Activated CD4-positive, CD25-positive, alpha-beta regulatory T cell treated with anti-CD3 and anti-CD28 coated beads, Interleukin-2, amount 50 U/mL, for 72 hours (primary cell): ENCODE measurements around the gene SIRT7.

Experiments
- DNase-seq: peaks from one replicate; pipeline ENCODE4 v3.0.0; 2021

SIRT7 gene

DNA sequence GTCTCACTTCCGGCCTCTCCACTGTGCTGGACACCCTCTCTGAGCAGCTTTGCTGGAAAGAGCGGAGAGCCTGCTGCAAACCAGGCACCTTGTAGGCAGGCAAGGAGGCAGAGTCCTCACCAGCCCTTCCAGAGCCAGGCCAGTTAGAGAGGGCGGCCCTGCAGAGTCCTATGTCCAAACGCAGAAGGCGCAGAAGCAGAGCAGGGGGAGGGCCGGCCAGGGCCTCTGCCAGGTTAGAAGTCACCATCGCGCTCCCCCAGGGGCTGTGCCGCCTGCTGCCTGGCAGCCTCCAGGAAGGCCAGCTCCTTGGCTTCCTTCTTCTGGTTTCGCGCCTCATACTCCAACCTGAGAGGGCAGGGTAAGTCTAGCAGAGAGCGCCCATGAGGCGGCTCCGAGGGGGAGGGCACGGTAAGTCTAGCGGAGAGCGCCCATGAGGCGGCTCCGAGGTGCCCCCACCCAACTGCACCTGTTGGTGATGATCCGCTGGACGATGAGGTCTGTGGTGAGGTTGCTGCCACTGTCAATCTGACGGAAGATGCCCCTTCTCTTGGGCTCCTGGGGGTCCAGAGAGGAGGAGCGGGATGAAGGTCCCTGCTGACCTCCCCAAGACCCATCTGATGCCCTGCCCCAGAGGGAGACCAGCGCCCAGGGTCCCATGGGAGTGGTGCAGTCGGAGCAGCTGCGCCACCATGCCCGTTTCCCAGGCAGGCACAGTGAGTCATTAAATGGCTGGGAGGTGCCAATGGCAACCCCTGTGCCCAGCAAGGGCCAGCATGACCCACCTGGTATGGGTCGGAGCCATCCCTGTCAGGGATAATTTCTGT is 13.2 kb downstream of the SIRT7 start:
- no peak for DNase-seq

DNA sequence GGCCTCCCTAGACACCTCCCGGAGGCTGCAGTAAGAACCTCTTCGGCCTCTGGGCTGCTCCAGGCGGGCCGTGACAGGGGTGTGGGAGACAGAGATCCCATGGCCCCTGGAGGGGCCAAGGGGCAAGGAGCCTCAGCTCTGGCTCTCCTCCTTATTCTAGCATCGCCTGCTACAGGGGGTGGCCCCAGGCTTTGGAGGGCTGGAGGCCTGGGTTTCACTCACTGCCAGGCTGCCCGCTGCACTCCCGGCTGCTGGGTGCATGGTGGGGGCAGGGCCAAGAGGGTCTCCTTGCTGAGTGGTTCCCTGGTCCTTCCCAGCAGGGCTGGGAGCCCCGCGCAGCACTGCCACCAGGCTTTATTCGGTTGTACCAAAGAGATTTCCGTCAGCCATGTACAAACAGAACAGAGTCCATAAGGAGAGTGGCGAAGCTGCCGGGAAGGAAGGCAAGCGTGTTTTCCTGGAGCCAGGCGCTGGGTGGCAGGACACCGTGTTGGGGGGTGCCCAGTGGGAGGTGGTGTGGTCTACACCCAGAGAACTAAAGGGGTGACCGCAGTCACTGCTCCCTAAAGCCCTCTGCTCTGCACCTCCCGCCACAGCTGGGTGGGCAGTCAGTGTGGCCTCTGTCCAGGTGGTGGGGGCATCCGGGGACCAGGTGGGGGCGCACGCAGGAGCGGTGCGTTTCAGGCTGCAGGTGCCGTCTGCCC is 13.9 kb downstream of the SIRT7 start:
- no peak for DNase-seq

DNA sequence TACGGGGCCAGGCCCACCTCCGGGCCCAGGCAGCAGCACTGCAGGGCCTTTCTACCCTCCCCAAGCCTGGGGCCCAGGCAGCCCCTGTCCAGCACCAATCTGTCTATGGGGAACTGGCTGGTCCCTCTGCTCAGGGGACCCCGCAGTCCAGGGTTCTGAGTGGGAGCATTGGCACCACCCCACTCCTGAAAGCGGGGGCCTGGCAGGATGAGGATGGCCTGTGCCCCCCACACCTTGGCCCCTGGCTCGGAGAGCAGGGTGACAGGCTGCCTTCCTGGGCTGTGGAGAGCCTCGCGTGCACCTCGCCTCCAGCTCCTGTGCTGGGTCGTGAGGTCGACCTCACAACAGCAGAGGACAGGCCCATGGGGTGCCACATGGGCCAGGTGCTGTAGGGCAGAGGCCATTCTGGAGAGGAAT is 14.6 kb downstream of the SIRT7 start:
- DNase-seq: no peak

DNA sequence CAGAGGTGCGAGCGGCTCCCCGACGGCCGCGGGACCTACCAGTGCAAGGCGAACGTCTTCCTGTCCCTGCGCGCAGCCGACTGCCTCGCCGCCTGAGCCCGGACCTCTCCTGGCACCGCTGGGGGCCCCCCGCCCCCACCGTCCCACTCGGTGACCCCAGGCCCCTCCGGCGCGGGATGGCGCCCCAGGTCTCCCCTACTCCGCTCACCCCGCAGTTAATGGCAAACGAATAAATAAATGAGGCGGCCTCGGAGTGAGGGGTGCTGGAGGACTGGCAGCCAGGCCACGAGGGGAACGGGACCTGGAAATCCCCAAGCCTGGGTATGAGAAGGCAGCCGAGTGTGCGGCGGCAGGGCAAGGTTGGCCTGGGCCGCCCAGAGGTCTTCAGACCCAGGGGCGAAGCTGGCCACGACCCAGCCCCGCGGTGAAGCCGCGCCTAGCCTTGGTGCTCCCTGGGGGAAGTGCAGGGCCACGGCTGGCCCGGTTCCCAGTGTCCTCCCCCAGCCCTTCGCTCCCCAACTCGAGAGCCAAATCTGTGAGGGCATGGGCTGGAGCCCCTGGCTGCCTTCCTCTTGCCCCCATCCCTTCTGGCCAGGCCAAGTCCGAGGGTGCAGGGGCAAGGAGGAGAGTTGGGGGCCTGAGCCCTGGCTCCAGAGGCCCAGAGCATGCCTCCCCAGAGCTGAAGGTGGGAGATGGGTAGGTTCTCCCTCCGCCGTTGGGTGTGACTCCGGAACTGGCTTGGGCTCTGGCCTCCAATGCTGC is 15.1 kb downstream of the SIRT7 start:
- no peak for DNase-seq

DNA sequence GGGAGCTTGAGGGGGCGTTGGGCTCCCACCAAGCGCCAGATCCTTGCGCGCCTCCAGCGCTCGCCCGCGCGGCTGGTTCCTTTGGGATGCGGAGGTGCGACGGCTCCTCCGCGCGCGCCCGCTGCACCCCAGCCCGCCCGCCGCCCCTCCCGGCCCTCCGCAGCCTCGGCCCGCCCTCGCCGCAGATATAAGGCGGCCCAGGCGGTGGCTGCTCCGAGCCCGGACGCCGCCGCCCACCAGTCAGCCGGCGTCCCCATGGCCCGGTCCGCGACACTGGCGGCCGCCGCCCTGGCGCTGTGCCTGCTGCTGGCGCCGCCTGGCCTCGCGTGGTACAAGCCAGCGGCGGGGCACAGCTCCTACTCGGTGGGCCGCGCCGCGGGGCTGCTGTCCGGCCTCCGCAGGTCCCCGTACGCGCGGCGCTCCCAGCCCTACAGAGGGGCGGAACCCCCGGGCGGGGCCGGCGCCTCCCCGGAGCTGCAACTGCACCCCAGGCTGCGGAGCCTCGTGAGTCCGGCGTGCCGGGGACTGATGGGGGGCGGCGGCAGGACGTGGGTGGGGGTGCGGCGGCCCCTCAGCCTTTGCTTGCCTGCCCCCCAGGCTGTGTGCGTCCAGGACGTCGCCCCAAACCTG is 15.8 kb downstream of the SIRT7 start, which contains the start of gene NPB:
NPB (plus strand) TSS at position 216 of the 630 bp plus-strand sequence; CDS start at position 256, 40 bp downstream.
- no peak for DNase-seq

DNA sequence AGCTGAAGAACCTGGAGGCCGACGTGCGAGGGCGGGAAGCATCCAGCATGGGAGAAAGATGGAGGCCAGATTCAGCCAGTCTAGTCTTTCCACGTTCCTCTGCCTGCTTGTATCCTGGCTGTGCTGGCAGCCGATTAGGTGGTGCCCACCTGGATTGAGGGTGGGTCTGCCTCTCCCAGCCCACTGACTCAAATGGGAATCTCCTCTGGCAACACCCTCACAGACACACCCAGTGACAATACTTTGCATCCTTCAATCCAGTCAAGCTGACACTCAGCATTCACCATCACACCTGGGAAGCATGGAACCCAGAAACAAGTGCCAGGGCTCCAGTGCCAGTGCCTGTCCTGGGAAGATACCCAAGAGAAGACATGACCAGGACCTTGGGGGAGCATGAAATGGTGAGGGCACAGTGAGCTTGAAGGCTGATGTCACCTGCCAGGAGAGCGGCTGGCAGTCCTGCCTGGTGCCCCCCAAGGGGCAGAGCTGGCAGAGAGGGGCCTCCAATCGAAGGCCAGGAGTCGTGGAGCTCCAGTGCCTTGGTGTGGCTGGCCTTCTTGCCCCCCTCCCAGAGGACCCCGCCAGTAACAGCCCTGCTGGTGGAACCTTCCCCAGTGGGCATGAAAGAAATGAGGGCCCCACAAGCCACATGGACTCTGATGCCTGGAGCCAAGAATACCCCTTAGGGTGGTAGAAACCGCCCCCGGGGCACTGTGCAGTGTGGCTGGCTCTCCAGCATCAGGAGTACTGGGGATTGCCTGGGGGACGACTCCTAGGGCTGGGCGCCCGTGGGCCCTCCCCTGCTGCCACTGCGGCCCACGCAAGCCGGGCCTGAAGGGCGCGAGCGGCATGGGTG is 16.6 kb downstream of the SIRT7 start:
- no peak for DNase-seq

DNA sequence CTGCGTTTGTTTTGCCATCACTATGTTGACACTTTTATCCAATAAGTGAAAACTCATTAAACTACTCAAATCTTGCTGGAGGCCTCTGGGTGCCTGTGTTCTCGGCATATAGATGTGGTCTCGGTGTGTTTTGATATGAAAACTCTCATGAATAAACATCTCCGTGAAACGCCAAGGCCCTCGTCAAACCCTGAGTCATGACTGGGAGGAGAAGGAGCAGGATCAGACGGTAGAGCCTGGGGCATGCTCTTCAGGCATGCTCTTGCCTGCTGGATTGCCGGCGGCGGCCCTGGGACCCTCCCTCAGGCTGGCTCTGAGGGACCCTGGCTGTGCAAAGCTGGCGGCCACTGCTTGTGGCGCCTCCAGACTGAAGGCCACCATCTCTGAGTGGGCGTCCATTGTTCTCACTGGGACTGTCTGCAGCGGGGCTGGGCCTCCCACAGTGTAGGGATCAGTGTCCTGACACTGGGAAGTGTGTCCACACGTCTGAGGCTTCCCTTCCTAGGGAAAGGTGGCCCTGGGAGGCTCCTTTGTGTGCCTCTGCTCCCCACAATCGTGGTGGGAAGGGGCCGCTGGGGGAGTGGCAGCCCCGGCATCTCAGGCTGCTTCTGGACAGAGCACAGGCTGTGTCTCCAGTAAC is 17.7 kb downstream of the SIRT7 start:
- no peak for DNase-seq

DNA sequence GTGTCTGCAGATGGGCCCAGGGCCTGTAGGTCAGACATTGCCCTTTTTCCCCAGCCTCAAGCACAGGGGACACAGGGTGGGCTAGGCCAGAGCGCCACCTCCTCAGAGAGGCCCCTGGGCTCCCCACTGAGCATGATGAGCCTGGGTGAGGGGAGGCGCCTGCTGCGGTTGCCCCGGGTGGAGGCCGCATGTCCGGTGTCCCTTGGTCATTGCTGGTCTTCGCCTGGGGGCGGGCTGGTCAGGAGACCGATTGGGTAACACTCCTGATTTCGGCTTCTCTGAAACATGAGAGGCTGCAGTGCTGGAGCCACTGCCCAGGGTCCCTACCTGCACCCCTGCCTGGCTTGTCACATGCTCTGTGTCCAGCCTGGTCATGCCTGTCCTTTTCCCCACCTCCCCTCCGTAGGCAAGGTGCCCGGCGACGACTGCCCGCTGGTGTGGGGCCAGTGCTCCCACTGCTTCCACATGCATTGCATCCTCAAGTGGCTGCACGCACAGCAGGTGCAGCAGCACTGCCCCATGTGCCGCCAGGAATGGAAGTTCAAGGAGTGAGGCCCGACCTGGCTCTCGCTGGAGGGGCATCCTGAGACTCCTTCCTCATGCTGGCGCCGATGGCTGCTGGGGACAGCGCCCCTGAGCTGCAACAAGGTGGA is 18.3 kb downstream of the SIRT7 start:
- DNase-seq: no peak

DNA sequence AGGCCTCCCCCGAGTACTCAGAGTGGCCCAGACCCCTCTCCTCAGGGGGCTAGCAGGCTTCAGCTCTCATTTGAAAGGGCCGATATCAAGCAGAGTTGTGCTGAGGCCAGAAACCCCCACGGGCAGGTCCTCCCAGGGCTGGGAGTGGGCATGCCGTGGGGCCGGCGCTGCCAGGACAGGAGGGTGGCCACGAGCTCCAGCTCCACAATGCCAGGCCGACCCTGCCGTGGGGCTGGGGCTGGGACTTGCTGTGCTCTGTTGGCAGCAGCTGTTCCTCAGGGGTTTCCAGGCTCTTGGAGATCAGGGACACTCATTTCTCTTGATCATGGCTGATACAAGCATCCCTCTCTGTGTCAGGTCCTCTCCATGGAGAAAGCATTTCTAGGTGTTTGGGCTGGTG is 19.1 kb downstream of the SIRT7 start:
- DNase-seq: no peak

DNA sequence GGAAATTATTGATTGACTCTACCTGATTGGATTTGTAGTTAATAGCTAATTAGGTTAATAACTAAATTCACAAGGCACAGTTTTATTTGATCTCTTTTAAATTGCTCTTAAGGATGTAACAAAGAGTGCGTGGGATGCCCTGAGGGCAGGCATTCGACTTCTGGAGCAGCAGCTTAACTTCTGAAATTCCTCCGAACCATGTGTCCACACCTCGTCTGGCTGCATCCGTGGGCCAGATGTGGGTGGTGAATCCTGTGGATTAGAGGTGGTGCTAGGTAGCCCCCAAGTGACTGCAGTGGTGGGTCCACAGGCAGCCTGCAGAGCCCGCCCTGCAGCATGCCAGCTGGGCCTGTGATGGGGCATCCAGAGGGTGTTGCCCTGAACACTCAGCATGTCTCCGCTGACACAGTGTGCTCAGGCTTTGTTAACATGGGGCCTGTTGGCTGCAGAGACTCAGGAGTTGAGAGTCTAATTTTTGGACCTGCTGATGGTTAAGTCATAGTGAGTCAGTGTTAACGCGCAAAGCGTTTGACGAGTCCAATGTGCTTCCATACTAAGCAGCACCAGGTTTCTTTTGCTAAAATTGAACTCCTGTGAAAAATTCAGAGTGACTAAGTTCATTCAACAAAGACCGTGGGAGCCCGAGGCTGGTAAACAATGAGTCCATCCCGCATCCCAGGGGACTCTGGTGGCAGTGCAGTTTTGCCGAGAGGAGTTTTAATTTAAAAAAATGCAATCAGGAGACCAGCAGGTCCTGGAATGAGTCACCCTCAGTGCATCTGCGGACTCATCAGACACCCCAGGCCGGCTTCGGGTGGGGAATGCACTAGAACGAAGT is 19.7 kb downstream of the SIRT7 start:
- DNase-seq: no peak

DNA sequence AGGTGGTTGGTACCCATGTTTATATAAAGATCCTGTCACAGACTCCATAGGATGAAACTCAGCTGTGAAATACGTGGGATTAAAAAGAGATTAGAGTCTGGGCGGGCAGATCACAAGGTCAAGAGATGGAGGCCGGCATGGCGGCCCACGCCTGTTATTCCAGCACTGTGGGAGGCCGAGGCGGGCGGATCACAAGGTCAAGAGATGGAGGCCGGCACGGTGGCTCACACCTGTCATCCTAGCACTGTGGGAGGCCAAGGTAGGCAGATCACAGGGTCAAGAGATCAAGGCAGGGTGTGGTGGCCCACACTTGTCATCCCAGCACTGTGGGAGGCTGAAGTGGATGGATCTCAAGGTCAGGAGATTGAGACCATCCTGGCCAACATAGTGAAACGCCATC is 22.6 kb downstream of the SIRT7 start:
- no peak for DNase-seq

DNA sequence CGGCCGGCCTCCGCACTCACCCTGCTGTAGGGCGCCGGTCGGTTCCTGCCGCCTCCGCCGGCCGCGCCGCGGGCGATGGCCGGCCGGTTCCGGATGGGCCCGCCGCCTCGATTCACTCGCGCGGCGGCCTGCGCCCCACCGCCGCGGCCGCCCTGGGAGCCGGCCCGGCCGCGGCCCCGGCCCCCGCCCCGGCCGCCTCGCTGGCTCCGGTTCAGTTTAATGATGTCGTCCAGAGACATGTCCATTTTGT is 26.7 kb downstream of the SIRT7 start:
- DNase-seq: no peak

DNA sequence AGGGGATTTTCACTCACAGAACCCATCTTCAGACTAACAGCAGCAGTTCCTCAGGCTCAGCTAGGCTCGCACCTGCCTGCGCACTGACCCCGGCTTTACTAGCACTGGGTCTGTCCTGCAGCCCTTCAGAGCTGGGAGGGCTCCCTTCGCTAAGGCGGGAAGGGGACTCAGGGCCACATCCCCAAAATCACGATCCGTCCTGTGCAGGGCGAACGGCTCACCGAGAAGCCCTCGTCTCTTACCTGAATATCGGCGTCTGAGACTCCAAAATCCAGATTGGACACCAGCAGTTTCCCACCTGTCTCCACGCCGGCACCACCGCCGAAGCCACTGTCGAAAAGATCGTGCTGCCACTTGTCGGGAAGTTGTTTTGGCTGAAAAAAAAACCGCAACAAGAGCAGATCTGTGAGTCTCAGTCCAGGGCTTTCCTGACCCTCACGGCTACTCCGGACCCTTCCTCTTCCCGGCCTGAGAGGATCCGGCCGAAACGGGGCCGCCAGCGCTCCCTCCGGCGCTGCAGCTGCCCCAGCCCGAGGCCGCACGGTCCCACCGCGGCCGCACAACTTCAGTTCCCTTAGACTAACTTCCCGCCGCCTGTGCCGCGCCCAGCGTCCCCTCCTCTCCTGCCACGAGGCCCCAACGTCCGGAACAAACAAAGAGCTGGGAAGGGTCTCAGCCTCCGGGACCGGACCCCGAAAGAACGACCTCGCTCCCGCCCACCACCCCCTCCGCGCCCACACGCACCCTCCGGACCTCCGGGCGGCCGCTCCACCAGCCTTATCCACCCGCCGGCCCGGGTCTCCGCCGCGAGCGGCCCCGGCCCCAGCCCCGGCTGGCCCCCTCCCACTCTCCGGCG is 27.3 kb downstream of the SIRT7 start:
- peak; percentile 45 for DNase-seq

DNA sequence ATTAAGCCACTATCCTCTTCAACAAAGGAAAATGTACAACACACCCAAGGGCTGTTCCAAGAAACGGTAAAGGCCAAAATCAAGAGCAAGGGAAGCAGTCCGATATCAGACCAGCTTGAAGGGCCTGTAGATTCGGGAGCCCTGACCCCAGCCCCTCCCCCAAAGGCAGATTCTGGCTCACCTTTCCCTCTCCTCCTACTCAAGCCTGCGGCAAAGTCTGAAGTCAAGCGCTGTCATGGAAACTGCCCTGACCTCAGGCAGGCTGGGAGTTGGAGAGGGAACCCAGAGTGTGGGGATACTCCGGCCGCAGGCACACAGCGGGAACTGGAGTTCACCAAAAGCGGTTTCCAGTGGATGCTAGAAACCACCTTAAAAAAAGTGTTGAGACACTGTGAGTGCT is 28.4 kb downstream of the SIRT7 start:
- DNase-seq: no peak

DNA sequence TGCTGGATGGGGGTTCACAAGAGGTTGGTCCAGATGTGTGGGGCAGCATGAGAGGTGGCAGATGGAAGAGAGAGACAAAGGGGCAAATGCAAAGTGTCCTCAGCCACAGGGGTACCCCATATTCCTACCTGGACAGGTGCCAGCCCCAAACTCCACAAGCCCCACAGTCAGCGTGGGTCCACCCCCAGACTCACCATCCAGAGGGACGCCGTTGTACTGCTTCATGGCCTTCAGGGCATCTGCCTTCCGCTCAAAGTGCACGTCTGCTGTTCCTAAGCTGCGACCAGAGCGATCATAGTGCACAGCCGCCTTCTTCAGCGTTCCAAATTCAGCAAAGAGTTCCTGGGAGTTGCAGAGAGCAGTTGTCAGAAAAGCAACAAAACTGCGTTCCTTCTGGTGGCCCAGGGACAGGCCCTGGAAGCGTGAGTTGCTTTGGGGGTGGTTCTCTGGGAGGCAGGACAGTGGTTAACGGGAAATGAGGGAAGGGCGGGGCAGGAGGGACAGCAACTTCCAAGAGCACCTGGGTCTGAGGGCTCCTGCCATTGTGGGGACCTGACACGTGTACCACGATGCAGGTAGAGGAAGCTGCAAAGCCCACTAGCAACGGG is 28.9 kb downstream of the SIRT7 start:
- no peak for DNase-seq

DNA sequence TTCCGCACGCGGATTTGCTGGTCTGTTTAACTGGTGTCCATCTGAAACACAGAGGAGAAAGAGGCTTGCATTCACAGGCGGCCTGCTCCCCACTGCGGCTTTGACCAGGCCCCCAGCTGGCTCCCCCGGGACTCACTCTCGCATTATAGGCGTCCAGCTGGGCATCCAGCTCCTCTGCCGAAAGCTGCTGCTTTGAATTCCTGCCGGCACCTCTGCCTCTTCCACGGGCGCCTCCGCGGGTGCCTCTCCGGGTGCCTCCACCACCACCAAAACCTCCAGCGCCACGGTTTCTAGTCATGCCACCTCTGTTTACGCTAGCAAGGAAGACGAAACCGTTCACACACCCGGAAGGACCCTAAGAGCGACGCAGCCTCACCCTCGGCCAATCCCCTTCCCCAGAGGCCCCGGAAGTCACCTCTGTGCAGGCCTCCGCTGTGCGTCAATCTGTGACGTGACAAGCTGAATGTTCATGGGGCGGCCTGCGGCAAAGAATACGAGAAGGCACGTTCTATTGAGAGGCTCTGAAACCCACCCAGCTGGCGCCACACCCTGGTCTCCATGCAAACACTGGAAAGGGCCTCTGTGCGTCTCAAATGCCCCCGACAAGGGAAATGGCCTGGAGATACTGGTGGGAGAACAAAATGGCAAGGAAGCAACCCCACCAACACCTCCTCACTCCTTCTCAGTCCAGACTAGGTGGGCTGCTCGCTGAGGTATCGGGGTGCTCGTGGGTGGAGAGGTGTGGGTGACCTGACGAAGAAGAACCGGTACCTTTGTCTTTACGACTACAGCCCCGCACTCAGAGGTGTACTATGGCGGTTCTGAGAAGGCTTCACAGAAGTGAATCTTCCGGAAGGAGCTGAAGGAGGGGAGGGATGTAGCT is 29.6 kb downstream of the SIRT7 start:
- no peak for DNase-seq

DNA sequence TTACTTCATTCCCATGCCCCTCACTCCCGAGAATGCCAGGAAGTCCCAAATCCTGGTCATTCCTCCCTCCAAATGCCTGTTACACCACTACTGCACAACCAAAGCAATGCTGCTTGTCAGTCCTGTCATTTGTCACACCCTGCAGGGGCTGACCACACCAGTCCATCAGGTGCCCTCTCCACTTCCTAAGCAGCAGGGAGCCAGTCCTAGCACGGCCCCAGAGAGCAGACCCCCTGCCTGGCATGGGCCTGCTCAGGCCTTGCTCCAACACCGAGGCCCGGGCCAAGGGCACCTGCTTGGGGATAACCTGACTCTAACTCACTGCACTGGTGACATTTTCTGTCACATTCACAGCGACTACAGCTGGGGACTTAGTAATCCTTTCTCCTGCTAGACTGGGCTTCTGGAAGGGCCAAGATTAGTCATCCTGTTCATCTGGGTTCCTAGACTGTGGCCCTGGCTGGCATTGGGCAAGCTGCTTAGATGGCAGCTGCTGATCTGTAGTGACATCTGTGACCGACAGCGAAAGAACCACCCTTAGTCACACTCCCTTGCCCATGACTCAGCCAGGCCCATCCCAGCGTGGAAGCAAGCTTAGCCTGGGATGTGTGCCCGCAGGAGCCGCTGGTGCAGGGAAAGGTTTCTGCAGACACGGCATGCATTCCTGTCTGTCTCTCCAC is 32.0 kb downstream of the SIRT7 start:
- DNase-seq: no peak
